ENCODE data around the gene RBM4.

The RBM4 gene

GRCh38 chr11:66688561-66689534 is 50.3 kb downstream of the RBM4 start:
- DNase-seq (ENCODE audit: low read depth in 2 of 2), result no peak

- DNase-seq (ENCODE audit: low read depth in 2 of 2), result no peak
These were observed 51.4 kb downstream of the RBM4 start for GRCh38 chr11:66689661-66690590.

- no peak for DNase-seq (ENCODE audit: low read depth in 2 of 2)
These were observed 52.9 kb downstream of the RBM4 start for GRCh38 chr11:66691311-66691980.

GRCh38 chr11:66692446-66692845 is 53.9 kb downstream of the RBM4 start:
- no peak for DNase-seq (ENCODE audit: low read depth in 2 of 2)

- DNase-seq (ENCODE audit: low read depth in 2 of 2), result no peak
These were observed 54.4 kb downstream of the RBM4 start for GRCh38 chr11:66692871-66693331.

GRCh38 chr11:66693356-66694055 is 55.0 kb downstream of the RBM4 start:
- no peak for DNase-seq (ENCODE audit: low read depth in 2 of 2)

- no peak for DNase-seq (ENCODE audit: low read depth in 2 of 2)
These were observed 55.5 kb downstream of the RBM4 start for GRCh38 chr11:66694056-66694410.

- peak; percentile 81 to 83 for DNase-seq (ENCODE audit: low read depth in 2 of 2)
These were observed 56.3 kb downstream of the RBM4 start for GRCh38 chr11:66694732-66695207.
